Left renal pelvis (tissue), 4 donors: Measurements from ENCODE around the gene AGPAT2. TPM values are rescaled to one million over a fixed set of nuclear protein-coding genes. Genes with fewer than 3 reads are reported as not detected.

Source experiments
- DNase-seq, 4 donors: peaks; one replicate each; pipeline ENCODE4 v3.0.0-alpha.2; 2013; ENCODE audit warnings: low read depth in 4 of 4, low spot score in 3 of 4
- polyA plus RNA-seq, 4 donors: library from polyadenylated mRNA; unstranded; fragments of 120-200 nt; gene quantifications; one replicate each; pipeline ENCODE4 v1.2.1, GENCODE V29; 2013; ENCODE audit not compliant: insufficient read length in 4 of 4

AGPAT2 gene
- polyA plus RNA-seq, 4 donors: 15.3 to 53.8 (median 36.4) TPM

DNA sequence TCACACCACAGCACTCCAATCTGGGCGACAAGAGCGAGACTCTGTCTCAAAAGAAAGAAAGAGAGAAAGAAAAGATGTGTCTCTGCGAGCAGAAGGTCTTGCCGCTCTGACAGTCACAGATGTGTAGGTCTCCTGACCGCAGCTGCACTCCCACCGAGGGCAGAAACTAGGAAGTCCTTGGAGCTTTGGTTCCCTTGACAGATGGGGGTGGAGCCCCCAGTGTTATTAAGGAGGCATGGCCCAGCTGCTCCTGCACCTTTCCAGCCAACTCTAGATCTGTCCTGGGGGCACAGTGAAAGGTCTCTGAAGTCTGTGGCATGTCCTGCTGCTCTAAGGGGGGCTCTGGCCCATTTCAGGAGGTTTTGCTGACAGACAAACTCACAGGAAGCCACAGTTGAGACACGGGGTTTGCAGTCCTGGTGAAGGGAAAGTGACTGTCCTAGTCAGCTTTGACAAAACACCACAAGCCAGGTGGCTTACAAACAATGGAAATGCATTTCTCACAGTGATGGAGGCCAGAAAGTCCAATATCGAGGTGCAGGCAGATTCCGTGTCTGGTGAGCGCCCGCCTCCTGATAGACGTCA, 16.1 kb upstream of the AGPAT2 start:
- no peak for DNase-seq

DNA sequence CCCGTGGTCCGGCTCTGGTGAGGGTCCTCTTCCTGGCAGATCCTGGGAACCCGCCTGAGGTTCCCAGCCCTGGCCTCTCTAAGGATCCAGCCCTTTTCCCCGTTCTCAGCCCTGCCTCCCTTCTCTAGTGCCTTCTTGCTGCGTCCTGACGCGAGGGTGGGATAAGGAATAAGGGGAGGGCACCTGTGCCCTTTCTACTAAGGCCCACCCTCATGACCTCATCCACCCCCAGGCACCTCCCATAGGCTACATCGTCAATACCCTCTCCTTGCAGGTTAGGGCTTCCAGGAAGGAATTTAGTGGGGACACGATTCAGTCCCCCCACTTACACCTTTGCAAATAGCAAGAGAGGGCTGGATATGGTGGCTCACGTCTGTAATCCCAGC, 14.4 kb upstream of the AGPAT2 start:
- no peak for DNase-seq

- no peak for DNase-seq
These were observed 13.9 kb upstream of the AGPAT2 start for GRCh38 chr9:136700959-136701667.

DNA sequence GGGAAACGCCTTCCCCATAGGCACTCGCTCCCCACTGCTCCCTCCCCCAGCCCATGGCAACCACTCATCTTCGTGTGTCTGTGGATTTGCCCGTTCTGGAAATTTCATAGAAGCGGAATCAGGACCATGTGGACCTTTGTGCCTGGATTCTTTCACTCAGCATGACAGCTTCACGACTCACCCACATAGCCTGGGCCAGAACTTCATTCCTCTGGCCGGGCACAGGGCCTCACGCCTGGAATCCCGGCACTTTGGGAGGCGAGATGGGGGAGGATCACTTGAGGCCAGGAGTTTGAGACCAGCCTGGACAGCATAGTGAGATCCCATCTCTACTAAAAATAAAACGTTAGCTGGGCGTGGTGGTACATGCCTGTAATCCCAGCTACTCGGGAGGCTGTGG, 13.0 kb upstream of the AGPAT2 start:
- no peak for DNase-seq

GRCh38 chr9:136698635-136699246, 11.5 kb upstream of the AGPAT2 start:
- DNase-seq: no peak

DNA sequence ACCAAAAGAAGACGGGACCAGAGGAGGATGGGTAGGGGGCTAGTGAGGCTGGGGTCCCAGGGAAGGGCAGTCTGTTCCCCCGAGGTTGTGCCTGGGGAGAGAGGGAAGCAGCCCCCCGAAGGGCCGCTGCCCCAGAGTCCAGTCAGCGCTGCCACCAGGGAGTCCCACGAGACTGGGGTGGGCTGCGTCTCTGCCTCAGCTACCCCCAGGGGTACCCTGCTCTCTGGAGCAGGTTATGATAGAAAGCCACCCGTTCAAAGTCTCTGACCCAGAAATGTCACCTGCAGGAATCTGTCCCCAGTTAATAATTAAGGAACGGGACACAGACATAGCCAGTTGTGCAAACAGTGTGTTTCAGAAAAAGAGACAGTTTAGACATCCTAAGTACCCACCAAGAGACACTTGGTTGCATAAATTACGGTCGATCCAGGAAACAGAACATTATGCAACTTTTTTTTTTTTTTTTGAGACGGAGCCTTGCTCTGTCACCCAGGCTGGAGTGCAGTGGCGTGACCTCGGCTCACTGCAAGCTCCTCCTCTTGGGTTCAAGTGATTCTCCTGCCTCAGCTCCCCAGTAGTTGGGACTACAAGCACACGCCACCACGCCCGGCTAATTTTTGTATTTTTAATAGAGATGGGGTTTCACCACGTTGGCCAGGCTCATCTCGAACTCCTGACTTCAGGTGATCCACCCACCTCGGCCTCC, 10.7 kb upstream of the AGPAT2 start:
- no peak for DNase-seq

DNA sequence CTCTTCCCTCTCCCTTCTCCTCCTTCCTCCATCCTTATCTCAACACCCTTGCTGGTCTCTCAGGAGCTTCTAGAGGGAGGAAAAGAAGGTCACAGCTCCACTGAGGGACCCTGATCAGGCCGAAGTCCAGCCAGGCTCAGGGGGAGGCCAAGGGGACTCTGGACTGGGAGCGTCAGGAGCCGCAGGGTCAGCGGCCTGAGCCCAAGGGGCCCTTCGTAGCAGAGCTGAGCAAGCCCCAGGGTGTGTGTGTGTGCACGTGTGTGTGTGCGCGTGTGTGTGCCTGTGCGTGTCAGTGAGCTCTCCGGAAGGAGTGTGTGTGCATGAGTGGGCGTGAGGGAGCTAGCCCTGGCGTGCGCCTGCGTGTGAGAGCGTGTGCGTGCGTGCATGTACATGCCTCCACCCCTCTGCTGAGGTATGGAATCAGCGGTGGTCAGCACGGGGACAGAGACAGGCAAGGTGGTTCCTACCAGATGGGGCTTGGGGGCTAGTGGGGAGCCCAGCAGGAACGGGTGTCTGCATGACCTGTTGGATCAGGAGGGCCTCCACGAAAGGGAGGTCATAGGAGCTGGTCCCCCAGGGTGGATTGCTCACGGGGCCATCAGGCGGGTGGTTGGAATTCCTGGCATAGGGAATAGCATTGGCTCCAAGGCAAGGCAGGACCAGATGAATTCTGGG, 10.0 kb upstream of the AGPAT2 start:
- no peak for DNase-seq

DNA sequence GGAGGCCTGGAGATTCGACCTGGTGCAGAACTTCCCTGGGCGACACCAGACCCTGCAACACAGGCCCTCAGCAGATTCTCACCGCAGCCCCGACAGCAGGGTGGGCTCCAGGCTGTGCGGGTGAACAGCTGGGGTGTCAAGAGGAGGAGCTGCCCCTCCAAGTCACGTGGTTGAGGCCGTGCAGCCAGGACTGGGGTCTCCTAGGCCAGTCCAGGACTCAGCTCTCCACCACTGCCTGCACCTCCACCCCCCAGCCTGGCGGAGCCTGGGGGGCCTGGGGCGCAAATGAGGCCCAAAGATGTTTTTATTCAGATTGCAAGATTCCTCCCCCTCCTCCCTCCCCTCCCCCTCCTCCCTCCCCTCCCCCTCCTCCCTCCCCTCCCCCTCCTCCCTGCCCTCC, 9.2 kb upstream of the AGPAT2 start:
- DNase-seq: no peak

DNA sequence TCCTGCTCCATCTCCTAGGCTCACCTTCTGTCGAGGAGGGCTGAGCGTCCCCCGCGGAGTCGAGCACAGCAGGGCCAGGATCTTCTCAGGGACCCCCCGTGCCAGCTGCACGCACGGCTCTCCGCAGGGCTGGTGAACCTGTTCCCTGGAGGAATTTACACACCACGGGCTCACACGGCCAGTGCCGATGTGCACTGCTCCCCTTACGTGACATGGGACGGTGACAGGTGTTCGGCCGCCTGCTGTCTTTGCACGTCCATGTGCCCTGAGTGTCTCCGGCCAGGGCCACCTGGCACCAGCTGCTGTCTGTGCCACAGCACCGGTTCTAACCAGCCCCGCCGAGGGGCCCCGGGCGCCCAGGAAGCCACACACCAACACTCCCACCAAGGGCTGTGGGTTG, 8.7 kb upstream of the AGPAT2 start:
- no peak for DNase-seq

GRCh38 chr9:136695435-136695895, 8.2 kb upstream of the AGPAT2 start:
- DNase-seq: no peak

DNA sequence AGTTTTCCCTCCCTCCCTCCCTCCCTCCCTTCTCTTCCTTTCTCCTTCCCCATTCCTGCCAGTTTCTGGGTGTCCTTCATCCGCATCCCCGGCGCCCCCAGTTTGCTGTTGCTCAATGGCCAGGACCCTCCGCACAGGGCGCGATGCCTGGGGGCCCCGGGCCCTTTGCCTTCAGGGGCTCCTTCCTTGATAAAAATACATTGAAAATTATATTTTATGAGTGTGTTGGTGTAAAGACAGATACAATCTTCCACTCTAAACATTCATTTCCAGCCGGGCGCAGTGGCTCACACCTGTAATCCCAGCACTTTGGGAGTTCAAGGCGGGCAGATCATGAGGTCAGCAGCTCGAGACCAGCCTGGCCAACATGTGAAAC, 7.6 kb upstream of the AGPAT2 start:
- DNase-seq: no peak

DNA sequence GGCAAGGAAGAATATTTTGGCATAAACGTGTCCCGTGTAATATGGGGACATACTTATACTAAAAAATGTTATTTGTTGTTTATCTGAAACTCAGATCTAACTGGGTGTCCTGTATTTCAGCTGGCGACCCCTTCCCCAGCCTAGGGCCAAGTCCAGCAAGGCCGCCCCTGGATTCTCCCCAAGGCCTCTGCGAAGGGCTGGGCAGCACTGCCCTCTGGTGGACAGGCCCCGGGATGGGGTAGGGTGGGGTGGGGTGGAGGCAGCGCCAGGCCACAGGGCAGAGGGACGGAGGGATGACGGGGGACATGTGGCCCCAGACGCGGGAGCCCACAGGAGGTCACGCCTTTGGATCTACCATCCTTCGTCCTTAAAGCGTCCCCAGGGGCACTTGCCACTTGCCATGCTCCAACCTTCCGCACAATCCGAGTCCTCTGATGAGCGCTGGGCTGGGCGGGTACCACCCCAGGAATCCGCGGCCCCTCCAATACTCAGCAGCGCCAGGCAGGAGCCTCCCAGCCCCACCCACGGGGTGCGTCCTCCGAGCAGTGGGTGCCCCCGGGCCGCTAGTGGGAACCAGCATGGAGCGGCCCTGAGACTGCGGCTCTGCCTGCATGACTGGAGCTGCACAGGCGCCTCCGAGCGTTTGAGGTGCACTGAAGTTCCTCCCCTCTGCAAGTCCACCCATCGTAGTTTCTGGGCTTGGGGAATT, 7.1 kb upstream of the AGPAT2 start:
- no peak for DNase-seq

DNA sequence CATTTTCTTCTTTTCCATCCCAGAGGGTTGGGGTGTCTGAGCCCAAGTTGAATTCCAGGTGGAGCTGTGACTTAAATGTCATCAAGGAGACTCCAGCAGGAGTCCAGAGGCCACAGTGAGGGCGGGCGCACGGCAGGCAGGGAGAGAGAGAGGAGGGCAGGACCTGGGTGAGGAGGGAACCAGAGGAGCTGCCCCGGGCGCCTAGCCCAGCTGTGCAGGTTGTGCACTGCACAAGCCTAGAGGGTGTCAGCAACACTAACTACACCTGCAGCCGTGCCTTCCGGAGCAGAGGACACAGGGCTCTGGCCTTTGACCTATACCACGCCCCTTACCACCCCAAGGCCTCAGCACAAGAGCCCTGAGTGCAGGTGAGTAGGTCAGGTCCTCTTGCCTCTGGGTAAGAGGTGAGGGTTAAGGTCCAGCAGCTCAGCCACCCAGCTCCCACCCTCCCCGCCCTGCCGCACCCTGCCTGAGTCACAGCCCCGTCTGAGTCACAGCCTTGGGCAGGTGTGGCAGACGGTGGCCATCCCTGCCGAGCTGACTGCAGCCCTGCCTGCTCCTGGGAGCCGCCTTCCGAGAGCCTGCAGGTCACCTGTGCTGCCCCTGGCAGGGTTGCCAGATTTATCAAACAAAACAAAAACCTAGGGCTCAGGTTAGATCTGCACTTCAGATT, 6.4 kb upstream of the AGPAT2 start:
- no peak for DNase-seq

DNA sequence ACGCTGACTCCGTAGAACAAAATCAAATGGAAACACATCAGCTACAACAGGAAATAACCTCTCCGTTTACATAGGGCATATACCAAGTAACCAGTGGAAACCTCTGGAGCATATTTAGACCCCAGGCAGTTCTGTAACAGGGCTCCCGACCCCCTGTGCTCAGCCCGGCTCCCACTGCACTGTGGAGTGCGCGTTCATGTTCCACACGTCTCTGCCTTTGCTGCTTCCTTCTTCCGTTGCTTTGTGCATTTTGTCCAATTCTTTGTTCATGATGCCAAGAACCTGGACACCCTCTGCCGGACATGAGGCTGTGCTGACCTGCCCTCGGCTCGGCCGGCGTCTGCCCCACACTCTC, 5.9 kb upstream of the AGPAT2 start:
- no peak for DNase-seq

GRCh38 chr9:136692185-136693134, 5.2 kb upstream of the AGPAT2 start:
- no peak for DNase-seq

DNA sequence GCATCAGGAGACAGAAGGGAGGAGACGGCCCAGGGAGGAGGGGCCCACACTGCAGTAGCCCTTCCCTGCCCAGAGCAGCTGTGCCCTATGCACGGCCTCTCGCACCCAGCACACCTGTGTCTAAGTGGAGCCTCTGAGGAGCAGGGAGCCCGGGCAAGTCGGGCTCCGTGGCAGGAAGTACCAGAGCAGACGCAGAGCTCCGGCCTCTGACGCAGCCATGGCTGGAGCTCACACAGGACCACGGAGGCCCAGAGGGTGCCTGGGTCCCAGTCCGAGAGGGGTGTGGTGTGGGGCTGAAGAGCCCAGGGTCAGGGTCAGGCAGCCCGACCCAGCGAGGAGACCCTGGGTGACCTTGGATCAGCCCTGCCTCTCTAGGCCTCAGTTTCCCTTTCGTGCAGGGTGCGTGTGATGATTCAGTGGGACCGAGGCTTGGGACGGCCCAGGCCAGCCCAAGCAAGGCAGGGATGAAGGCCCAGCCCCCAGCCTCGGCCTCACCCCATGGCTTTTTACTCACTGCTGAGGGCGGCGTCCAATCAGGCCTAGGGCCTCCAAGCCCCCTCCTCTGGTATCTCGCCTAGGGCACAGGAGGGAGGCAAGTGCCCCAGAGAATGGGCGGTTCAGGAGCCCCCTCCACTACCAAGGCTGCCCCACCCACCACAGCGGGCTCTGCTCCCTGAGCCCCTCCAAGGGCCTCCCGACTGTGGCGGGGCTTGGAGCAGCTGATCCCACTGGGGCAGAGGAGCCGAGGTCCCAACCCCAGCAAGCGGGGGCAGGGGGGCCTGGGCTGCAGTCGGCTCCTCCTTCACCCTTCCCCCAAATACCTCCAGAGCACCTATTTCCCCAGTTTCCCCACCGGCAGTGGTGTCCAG, 4.3 kb upstream of the AGPAT2 start:
- DNase-seq: no peak

DNA sequence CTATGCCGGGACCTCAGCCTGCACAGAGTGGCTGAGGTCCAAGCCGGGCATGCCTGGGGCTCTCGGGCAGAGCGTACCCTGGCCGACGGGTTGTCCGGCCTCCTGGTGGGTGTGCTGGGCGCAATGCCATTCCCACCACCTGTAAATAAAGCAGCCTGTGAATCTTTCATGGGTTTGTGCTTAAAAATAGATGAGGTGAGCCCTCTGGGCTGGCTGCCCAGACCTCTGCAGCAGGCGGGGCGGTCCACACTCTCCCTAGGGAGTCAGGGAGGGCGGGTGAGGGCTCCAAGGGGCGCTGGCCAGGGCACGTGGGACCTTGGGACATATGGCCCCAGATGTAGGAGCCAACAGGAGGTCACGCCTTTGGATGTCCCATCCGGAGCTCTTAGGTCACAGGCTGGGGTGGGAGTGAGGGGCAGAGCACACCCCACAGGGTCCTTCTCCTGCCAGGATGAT, 3.6 kb upstream of the AGPAT2 start:
- DNase-seq: no peak
